ENCODE measurements around the gene ARL6. TPM values are rescaled to one million over a fixed set of nuclear protein-coding genes. Genes with fewer than 3 reads are reported as not detected.
"Not testable (repeated sequence)": the region's sequence is repeated elsewhere in the genome, so short reads cannot be mapped to it uniquely, and the experiment has no call there.

ARL6 gene
- total RNA-seq, 1 donor from 2014 or later = 4.6 TPM

DNA sequence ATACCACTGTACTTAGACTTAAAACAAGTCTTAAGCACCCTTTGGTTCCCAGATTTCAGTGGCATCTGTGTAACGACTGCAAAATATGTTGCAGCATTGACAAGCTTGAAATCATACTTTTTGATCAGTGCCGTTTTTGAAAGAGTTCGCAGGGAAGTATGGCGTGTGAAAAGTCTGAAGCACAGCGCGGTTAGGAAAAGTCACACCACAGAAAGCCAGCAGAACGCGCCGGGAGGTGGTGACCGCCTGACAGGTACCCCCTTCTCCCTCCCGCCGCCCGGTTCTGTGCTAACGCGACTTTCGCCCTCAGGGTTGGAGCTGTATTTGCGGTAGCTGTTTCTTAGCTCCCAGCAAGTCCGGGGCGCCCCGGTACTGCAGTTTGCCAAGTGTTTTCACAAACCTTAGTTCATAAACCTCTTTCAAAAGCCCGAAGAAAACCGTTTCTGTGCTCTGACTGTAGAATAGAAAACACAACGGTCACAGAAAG, 56.8 kb downstream of the ARL6 start:
- DNase-seq (ENCODE audit: low read depth in 2 of 2) = no peak

DNA sequence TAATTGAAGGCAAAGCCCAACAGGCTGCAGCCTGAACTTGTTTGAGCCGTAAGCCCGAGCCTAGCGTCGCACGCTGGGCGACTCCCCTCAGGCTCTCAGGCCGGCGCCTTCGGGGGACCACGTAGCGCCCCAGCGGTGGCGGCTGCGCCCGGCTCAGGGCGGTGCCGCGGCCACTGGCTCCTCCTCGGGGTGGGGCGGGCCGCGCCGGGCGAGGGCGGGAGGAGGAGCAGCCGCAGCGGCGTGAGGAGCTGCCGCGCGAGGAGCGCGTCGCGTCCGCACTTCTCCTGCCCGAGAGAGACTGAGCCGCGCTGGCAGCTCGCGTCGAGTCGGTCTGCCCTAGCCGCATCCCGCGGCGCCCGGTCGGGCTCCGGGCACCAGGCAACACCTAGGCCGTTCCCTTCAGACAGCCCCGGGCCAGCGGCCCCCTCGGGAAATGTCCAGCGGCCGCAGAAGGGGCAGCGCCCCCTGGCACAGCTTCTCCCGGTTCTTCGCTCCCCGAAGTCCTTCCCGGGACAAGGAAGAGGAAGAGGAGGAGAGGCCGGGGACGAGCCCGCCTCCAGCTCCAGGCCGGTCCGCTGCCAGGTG, 57.3 kb downstream of the ARL6 start, which contains the start of gene CRYBG3:
TSS of gene CRYBG3 (plus strand) at position 238 of the 585 bp plus-strand sequence. CDS start at position 434, 196 bp downstream.
- DNase-seq (ENCODE audit: low read depth in 2 of 2) = peak; percentile 72 to 85

- DNase-seq (ENCODE audit: low read depth in 2 of 2) = peak; percentile 71 to 72
Observed at GRCh38 chr3:97822359-97822775, 57.8 kb downstream of the ARL6 start.

DNA sequence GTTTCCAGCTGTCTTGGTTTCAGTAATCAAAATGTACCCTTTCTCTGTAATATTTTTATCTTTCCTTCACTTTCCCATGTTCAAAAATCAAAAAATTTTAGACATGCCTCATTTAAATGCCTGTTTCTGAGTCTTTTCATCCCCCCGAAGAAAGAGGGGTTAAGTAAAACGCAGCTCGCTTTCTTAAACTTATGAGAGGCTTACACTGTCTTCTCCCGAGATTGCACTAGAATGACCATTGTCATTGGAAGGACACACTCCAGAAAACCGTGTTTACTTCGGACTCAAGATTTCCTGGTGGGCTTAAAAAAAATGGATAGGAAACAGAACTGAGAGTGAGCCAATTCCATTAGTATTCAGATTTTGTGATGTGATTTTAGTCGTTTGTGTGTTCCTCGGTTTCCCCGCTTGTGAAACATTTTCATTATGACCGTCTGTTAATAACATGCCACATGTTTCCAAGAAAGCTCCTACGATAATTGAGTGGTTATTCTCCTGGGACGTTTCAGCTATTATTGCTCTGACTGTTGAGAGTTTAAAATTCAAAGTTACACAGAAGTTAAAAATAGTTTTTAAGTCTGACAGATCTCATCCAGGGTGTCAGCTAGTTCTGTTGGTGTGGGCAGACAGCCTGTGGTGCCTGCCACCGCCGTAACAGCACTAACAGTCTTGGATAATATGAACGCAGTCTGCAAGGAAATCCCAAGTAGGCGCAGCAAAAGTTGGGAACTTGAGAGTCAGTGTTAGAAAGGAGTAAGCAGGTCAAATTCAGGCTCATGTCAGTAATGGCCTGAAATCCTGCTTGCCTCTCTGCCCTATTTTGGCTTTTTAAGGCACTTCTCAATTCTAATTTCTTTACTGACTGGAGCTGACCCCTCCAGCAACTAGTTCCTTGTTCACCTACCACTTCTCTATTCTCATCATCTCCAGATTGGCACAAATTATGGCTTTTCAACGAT, 58.8 kb downstream of the ARL6 start:
- DNase-seq (ENCODE audit: low read depth in 2 of 2) = peak in 1 of 2 donors; percentile 26

DNA sequence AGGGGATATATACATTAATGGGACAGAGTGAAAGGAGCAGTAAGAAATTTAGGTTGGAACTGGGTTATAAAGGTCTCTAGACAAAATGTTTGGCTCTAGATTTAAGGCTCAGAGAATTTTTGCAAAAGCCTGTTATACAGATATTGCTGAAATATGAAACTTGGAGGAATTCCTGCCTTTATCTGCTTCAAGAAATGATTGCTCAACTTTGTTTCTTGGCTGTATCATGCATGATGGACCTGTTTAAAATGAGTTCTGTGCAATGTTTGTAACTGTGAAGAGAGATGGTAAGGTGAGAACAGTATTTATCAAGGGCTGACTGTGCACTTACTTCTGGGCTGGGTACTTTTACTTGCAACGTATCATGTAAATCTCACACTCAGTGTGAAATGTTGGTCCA, 60.5 kb downstream of the ARL6 start:
- no peak for DNase-seq (ENCODE audit: low read depth in 2 of 2)

DNA sequence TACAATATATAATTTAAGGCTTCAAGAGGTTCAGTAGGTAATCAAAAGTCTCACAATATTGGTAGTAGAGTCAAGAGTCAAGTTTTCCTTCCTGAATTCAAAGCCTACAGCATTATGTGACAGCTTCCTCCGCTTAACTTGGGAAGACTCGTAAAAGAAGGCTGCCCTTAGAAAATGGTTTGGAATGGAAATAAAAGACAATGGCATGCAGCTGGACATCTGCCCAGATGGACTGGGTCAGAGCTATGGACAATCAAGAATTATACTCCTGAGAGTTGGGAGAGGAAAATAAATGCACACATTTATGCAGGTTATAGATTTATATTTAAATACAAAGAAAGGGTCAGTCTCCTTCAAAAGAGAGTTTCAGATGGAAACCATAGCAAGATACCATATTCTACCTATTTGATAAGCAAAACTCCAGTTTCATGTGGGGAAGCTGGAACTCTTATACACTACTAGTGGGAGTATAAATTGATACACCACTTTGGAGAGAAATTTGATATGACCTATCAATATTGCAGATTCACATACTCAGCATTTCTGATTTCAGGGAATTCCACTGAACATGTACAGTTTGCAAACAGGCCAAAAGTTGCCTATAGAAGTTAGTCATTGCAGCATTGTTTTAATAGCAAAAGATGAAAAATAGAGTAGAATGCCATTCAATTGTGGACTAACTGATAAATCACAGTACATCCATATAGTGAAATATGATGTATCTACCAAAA, 63.3 kb downstream of the ARL6 start:
- peak; percentile 35 to 63 for DNase-seq (ENCODE audit: low read depth in 2 of 2)

- no peak for DNase-seq (ENCODE audit: low read depth in 2 of 2)
Observed at GRCh38 chr3:97829198-97829597, 64.6 kb downstream of the ARL6 start.

GRCh38 chr3:97830638-97831037, 66.1 kb downstream of the ARL6 start:
- no peak for DNase-seq (ENCODE audit: low read depth in 2 of 2)

- no peak for DNase-seq (ENCODE audit: low read depth in 2 of 2)
Observed at GRCh38 chr3:97831140-97831539, 66.6 kb downstream of the ARL6 start.

DNA sequence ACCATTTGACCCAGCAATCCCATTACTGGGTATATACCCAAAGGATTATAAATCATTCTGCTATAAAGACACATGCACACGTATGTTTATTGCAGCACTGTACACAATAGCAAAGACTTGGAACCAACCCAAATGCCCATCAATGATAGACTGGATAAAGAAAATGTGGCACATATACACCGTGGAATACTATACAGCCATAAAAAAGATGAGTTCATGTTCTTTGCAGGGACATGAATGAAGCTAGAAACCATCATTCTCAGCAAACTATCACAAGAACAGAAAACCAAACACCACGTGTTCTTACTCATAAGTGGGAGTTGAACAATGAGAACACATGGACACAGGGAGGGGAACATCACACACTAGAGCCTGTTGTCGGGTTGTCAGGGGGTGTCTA, 68.6 kb downstream of the ARL6 start:
- DNase-seq (ENCODE audit: low read depth in 2 of 2) = not testable (repeated sequence)

DNA sequence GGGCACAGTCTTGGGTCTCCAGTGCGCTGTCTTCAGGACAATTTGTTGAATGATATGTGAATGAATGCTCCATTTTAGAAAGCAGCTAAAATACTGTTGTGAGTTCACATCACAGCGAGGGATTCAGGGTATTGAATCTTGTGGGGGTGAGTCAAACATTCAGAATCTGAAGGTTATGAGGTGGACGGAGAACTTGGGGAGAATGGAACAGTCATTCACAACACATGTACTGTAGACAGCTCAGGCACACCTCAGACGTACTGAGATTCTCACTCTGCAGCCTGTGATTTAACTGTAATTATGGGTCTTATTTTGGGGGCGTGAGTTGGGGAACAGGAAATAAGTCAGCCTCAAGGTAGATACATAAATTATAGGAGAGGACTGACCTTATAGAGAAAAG, 71.2 kb downstream of the ARL6 start:
- no peak for DNase-seq (ENCODE audit: low read depth in 2 of 2)

DNA sequence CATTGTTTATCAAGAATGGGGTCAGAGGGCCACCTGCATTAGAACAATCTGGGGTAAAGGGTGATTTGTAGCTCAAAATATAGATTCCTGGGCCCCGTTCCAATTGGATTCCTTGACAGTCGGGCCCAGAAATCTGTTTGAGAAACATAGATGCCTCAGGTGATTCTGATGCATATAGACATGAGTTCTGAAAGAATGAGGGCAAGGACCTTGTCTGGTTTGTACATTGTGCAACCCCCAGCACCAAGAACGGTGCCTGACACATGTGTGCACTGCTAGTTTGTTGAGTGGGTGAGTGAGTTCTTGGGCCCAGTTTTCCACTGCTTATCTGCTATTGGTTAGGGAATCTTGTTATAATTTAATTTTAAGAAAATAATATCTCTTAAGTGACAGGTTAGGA, 73.8 kb downstream of the ARL6 start:
- DNase-seq (ENCODE audit: low read depth in 2 of 2) = no peak

DNA sequence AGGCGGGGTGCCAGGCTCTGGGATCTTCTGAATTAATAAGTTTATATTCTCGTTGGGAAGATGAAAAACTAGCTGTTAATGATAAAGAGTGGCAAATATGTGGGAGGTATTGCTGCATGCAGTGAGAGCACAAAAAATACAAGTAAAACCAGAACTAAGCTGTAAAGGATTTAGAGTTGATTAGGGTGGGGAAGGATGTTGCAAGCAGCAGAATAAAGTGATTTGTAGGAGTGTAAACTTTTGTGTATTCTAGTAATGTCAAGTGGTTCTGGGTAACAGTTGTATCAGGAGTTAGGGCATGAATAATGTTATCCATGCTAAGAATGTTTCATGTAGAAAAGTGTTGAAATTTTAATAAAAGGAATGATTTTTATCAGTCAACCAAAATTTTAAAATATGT, 75.4 kb downstream of the ARL6 start:
- no peak for DNase-seq (ENCODE audit: low read depth in 2 of 2)

GRCh38 chr3:97841304-97841703, 76.7 kb downstream of the ARL6 start:
- DNase-seq (ENCODE audit: low read depth in 2 of 2) = no peak

DNA sequence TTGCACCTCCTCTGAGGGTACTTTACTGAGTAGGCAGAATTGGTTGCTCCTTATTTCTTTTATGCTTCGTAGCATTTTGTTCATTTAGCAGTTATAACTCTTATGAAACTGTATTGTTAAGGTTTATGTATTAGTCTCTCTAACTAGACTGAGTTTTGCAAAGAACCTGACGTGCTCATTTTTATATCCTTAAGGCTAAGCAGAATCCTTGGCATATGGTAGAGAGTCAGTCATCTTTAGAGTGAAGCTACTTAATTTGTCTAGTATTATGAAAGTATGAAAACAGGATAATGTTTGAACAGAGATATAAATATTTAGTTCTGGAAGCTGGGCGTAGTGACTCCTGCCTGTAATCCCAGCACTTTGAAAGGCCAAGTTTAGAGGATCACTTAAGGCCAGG, 77.4 kb downstream of the ARL6 start:
- DNase-seq (ENCODE audit: low read depth in 2 of 2) = no peak

DNA sequence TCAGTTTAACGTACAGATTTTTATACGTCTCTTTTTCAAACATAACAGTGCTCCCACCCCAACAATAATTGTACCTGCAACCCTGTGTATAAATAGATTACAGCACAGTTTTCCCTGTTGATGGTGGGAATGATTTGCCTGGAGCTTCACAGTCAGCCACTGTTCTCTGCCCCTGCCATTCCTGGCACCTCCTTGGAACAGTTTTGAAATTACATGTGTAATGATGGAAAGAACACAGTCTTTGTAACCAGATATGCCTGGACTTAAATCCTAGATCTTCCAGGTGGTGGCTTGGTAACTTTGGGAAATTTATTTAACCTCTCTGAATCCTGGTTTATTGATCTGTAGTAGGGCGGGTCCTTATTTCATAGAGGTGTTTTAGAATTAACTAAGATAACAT, 84.2 kb downstream of the ARL6 start:
- no peak for DNase-seq (ENCODE audit: low read depth in 2 of 2)

Other genes starting within 250 kb of the ARL6 start
- gene CRYBG3, start 57.3 kb downstream of the ARL6 start, total RNA-seq = 10.9 and 14.5 TPM in 2 replicates
- 20.7 and 27.0 TPM in 2 replicates for gene RIOX2, start 207.7 kb downstream of the ARL6 start, total RNA-seq